Mesenchymal stem cell (in vitro differentiated cells and primary cell): ENCODE measurements around the gene DOCK2.

ENCODE experiments used
- DNase-seq: peaks from one replicate; pipeline ENCODE4 v3.0.0-alpha.2; 2013
- H2AFZ ChIP-seq: one replicate; pipeline ENCODE4 v1.6.1; 2013; ENCODE audit warnings: low read depth, mild to moderate bottlenecking, control low read depth, inconsistent platforms, low read length, moderate library complexity
- H2AK5ac ChIP-seq: 2 replicates; pipeline ENCODE4 v1.6.1; 2013; ENCODE audit warnings: low read length, moderate library complexity, mild to moderate bottlenecking, inconsistent platforms; ENCODE audit not compliant: severe bottlenecking
- H2BK120ac ChIP-seq: one replicate; pipeline ENCODE4 v1.6.1; 2013; ENCODE audit warnings: low read depth, mild to moderate bottlenecking, inconsistent platforms, low read length, moderate library complexity
- H2BK12ac ChIP-seq, 2 experiments: one replicate each; pipeline ENCODE4 v1.6.1; 2013; ENCODE audit warnings: inconsistent platforms in 2 of 2, low read length in 2 of 2, mild to moderate bottlenecking in 2 of 2, moderate library complexity in 2 of 2, control low read depth in 1 of 2
- H2BK15ac ChIP-seq: one replicate; pipeline ENCODE4 v1.6.1; 2013; ENCODE audit warnings: mild to moderate bottlenecking, low read depth, inconsistent platforms; ENCODE audit not compliant: poor library complexity, severe bottlenecking
- H2BK5ac ChIP-seq: 2 replicates; pipeline ENCODE4 v1.6.1; 2013; ENCODE audit warnings: low read depth, mild to moderate bottlenecking, low read length, control low read depth, inconsistent platforms; ENCODE audit not compliant: poor library complexity, severe bottlenecking
- H3K14ac ChIP-seq, 2 experiments: one replicate each; pipeline ENCODE4 v1.6.1; 2013; ENCODE audit warnings: inconsistent platforms in 2 of 2, low read length in 2 of 2, control low read depth in 1 of 2, mild to moderate bottlenecking in 1 of 2, moderate library complexity in 1 of 2
- H3K18ac ChIP-seq, 2 experiments: one replicate each; pipeline ENCODE4 v1.6.1; 2013; ENCODE audit warnings: inconsistent platforms in 2 of 2, low read length in 2 of 2, control low read depth in 1 of 2, low read depth in 1 of 2, mild to moderate bottlenecking in 1 of 2
- H3K23ac ChIP-seq, 2 experiments: one replicate each; pipeline ENCODE4 v1.6.1; 2013; ENCODE audit warnings: inconsistent platforms in 2 of 2, low read length in 2 of 2, mild to moderate bottlenecking in 2 of 2, moderate library complexity in 2 of 2, control low read depth in 1 of 2
- H3K27ac ChIP-seq: 2 replicates; pipeline ENCODE4 v1.5.1; 2013; ENCODE audit warnings: mild to moderate bottlenecking, moderate library complexity, low read length, control low read depth, inconsistent platforms; ENCODE audit not compliant: poor library complexity, severe bottlenecking
- H3K27me3 ChIP-seq, 2 experiments: 2 replicates each; pipeline versions ENCODE4 v1.6.1 to v1.7.0; 2013; ENCODE audit warnings: low read length in 2 of 2, mild to moderate bottlenecking in 2 of 2, moderate library complexity in 2 of 2, control low read depth in 1 of 2, inconsistent platforms in 1 of 2; ENCODE audit not compliant: control insufficient read depth in 1 of 2, insufficient read depth in 1 of 2
- H3K36me3 ChIP-seq, 2 experiments: 2 replicates each; pipeline versions ENCODE4 v1.6.1 to v1.7.0; 2013; ENCODE audit warnings: low read length in 2 of 2, control low read depth in 1 of 2, inconsistent platforms in 1 of 2, low read depth in 1 of 2, mild to moderate bottlenecking in 1 of 2; ENCODE audit not compliant: insufficient read depth in 2 of 2, control insufficient read depth in 1 of 2
- H3K4ac ChIP-seq, 2 experiments: one replicate each; pipeline ENCODE4 v1.6.1; 2013; ENCODE audit warnings: inconsistent platforms in 2 of 2, low read length in 2 of 2, mild to moderate bottlenecking in 2 of 2, moderate library complexity in 2 of 2, control low read depth in 1 of 2, low read depth in 1 of 2
- H3K4me1 ChIP-seq: 2 replicates; pipeline ENCODE4 v1.6.1; 2013; ENCODE audit warnings: low read depth, low read length, control low read depth; ENCODE audit not compliant: control insufficient read depth, insufficient read depth
- H3K4me2 ChIP-seq: 2 replicates; pipeline ENCODE4 v1.6.1; 2013; ENCODE audit warnings: low read length, mild to moderate bottlenecking, inconsistent platforms; ENCODE audit not compliant: poor library complexity, severe bottlenecking
- H3K4me3 ChIP-seq, 2 experiments: 2 replicates each; pipeline versions ENCODE4 v1.5.1 to v1.7.0; 2013; ENCODE audit warnings: low read length in 2 of 2, mild to moderate bottlenecking in 2 of 2, control low read depth in 1 of 2, low read depth in 1 of 2; ENCODE audit not compliant: insufficient read depth in 1 of 2
- H3K79me1 ChIP-seq: replicated peaks from 2 replicates; pipeline ENCODE4 v1.6.1; 2013; ENCODE audit warnings: mild to moderate bottlenecking, control low read depth, low read length, inconsistent platforms; ENCODE audit not compliant: poor library complexity, severe bottlenecking
- H3K9ac ChIP-seq: 2 replicates; pipeline ENCODE4 v1.7.0; 2013; ENCODE audit warnings: mild to moderate bottlenecking, low read length, moderate library complexity
- H3K9me3 ChIP-seq: 2 replicates; pipeline ENCODE4 v1.7.0; 2013; ENCODE audit warnings: mild to moderate bottlenecking, low read length; ENCODE audit not compliant: control insufficient read depth
- H4K8ac ChIP-seq: one replicate; pipeline ENCODE4 v1.6.1; 2013; ENCODE audit warnings: inconsistent platforms, mild to moderate bottlenecking, low read length, moderate library complexity
- H4K91ac ChIP-seq: one replicate; pipeline ENCODE4 v1.6.1; 2013; ENCODE audit warnings: mild to moderate bottlenecking, low read length, inconsistent platforms
- WGBS: methylation state at CpG from one replicate; pipeline ENCODE4 v1.1.7; 2013; ENCODE audit warnings: mixed read lengths; 5-methylcytosine and 5-hydroxymethylcytosine counted together

DOCK2 gene

DNA sequence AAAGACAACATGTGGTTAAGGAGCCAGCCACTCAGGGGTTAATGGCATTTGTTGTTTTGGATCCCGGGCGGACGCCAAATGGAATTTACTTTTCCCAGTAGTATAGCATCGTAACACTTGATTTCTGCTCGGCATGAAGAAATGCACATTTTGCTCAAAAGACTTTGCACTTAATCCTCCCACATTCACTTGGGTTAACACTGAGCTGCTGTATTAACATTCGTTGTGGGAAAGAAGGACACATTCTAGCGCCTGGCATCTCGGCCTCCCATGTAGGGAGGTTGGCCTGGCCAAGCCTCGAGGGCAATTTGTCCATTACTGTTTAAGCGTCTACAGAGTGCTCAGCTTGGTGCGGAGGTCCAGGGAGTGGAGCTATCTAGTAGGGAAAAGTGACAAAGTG lies 375.5 kb downstream of the DOCK2 start:
- Histone ChIP-seq H2AFZ (no peak overlapping the region), H3K18ac (no peak overlapping the region)

DNA sequence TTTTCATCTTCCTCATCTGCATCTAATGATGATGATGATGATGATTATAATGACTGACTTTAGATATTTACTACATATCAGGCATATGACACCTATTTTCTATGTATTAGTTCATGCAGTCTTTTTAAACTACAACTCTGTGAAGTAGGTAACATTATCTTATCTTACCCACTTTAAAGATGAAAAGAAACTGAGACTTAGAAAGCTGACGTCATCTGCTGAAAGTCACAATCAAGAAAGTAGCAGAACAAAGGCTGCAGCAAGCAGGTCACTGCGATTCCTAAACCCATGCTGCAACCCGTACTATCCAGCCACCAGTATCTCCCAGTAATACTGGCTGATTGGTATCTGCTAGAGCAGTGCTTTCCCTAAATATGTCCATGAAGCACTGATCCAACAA lies 383.3 kb downstream of the DOCK2 start:
- no peaks in the 10 kb centered on the region for H3K36me3 ChIP-seq
- no peak overlapping the region for H2BK5ac ChIP-seq
- no peak overlapping the region for H4K91ac ChIP-seq
- no peak for DNase-seq
- H3K9ac ChIP-seq: no peak overlapping the region
- H2BK12ac ChIP-seq: no peak overlapping the region
- H3K14ac ChIP-seq: no peak overlapping the region
- H3K23ac ChIP-seq: no peak overlapping the region
- WGBS: 84% methylated on average over 3 of the region's 3 CpGs
- no peak overlapping the region for H3K18ac ChIP-seq
- no peak overlapping the region for H2BK15ac ChIP-seq
- H3K4me1 ChIP-seq: no peaks in the 10 kb centered on the region
- no peaks in the 10 kb centered on the region for H3K79me1 ChIP-seq
- no peak overlapping the region for H3K4me2 ChIP-seq
- H3K9me3 ChIP-seq: no peaks in the 10 kb centered on the region
- H2AK5ac ChIP-seq: no peak overlapping the region
- H4K8ac ChIP-seq: no peak overlapping the region
- H3K4me3 ChIP-seq: no peak overlapping the region
- H3K27me3 ChIP-seq: peaks cover 0 to 92% of the 10 kb centered on the region in 2 experiments
- H3K4ac ChIP-seq: no peak overlapping the region
- no peak overlapping the region for H2AFZ ChIP-seq
- H3K27ac ChIP-seq: no peak overlapping the region
- no peak overlapping the region for H2BK120ac ChIP-seq

More for the DNA sequence above, 375.5 kb downstream of the DOCK2 start:
- H3K23ac ChIP-seq: no peak overlapping the region
- no peak overlapping the region for H2AK5ac ChIP-seq
- H4K91ac ChIP-seq: no peak overlapping the region
- H3K4me1 ChIP-seq: no peaks in the 10 kb centered on the region
- H3K4me3 ChIP-seq: no peak overlapping the region
- no peak overlapping the region for H3K27ac ChIP-seq
- no peak overlapping the region for H2BK5ac ChIP-seq
- H3K14ac ChIP-seq: no peak overlapping the region
- no peak for DNase-seq
- no peak overlapping the region for H4K8ac ChIP-seq
- H3K36me3 ChIP-seq: no peaks in the 10 kb centered on the region
- H3K27me3 ChIP-seq: peaks cover 0 to 75% of the 10 kb centered on the region in 2 experiments
- 90% methylated on average over 11 of the region's 11 CpGs for WGBS
- H3K79me1 ChIP-seq: no peaks in the 10 kb centered on the region
- no peak overlapping the region for H3K4ac ChIP-seq
- H3K9ac ChIP-seq: no peak overlapping the region
- no peak overlapping the region for H3K4me2 ChIP-seq
- no peak overlapping the region for H2BK120ac ChIP-seq
- no peak overlapping the region for H2BK15ac ChIP-seq
- peaks cover 4% of the 10 kb centered on the region for H3K9me3 ChIP-seq
- no peak overlapping the region for H2BK12ac ChIP-seq

DNA sequence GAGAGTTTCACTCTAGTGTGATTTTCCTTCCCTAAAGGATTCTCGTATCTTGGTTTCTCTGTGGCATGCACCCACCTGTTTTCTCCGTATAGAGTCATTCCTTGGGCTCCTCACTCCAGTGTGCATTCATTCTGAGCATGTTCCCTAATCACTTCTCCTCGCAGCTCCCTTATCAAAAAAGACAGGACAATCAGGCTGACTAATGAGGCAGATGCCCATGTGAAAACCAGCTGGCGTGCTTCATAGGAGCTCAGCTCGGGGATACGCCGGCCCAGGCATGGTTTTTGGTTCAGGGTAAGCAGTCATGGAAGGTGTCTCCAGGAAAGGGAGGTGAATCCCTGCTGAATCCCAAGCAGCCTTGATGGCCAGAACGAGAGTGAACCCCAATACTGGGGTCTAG lies 384.4 kb downstream of the DOCK2 start:
- Histone ChIP-seq H3K9me3 (no peaks in the 10 kb centered on the region), H2BK12ac (no peak overlapping the region), H2BK5ac (no peak overlapping the region), H4K8ac (no peak overlapping the region), H2BK15ac (no peak overlapping the region), H3K4me2 (no peak overlapping the region), H3K27me3 (peaks cover 0 to 89% of the 10 kb centered on the region in 2 experiments), H2AFZ (no peak overlapping the region), H4K91ac (no peak overlapping the region), H3K36me3 (no peaks in the 10 kb centered on the region), H3K79me1 (no peaks in the 10 kb centered on the region), H2AK5ac (no peak overlapping the region), H3K4me3 (no peak overlapping the region), H3K27ac (no peak overlapping the region), H3K14ac (no peak overlapping the region), H3K4ac (no peak overlapping the region), H3K18ac (no peak overlapping the region), H3K4me1 (no peaks in the 10 kb centered on the region), H2BK120ac (no peak overlapping the region), H3K23ac (no peak overlapping the region), H3K9ac (no peak overlapping the region)
- DNase-seq: no peak
- 85% methylated on average over 8 of the region's 8 CpGs for WGBS

DNA sequence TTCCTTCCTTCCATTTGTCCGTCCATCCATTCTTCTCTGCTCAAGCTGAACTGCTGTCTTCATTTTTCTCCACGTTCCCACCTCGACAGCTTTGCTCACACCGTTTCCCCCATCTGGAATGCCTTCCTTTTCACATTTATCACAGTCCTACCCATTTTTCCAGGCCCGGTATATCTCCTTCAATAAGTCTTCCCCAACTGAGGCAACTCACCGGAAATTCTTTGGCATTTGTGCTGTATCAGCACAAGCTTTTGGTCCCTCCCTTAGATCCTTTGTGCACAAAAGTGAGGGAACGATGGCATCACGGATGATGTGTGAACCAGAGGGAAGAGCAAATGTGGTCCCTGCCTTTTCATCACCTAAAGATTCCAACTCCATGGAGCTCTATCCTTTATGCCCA lies 388.8 kb downstream of the DOCK2 start:
- Histone ChIP-seq H3K23ac (no peak overlapping the region), H3K4me3 (no peak overlapping the region), H2AK5ac (no peak overlapping the region), H2BK120ac (no peak overlapping the region), H3K27me3 (peaks cover 0 to 58% of the 10 kb centered on the region in 2 experiments), H3K4me2 (no peak overlapping the region), H4K91ac (no peak overlapping the region), H3K18ac (no peak overlapping the region), H3K27ac (no peak overlapping the region), H3K79me1 (no peaks in the 10 kb centered on the region), H2BK12ac (no peak overlapping the region), H2BK15ac (no peak overlapping the region), H3K14ac (no peak overlapping the region), H3K36me3 (no peaks in the 10 kb centered on the region), H2AFZ (no peak overlapping the region), H4K8ac (no peak overlapping the region), H3K4me1 (peaks cover 2% of the 10 kb centered on the region), H3K4ac (no peak overlapping the region), H2BK5ac (no peak overlapping the region), H3K9me3 (no peaks in the 10 kb centered on the region), H3K9ac (no peak overlapping the region)
- no peak for DNase-seq
- 87% methylated on average over 8 of the region's 8 CpGs for WGBS
